ENCODE data around the gene TPD52L1.

Gene TPD52L1

GRCh38 chr6:125212377-125212776 lies 58.8 kb downstream of the TPD52L1 start:
- DNase-seq, result no peak

GRCh38 chr6:125213939-125214338 lies 60.4 kb downstream of the TPD52L1 start:
- no peak for DNase-seq

GRCh38 chr6:125215252-125215819 lies 61.8 kb downstream of the TPD52L1 start:
- no peak for DNase-seq

GRCh38 chr6:125216015-125216414 lies 62.4 kb downstream of the TPD52L1 start:
- DNase-seq, result no peak

GRCh38 chr6:125217369-125217768 lies 63.8 kb downstream of the TPD52L1 start:
- no peak for DNase-seq

GRCh38 chr6:125217992-125218391 lies 64.4 kb downstream of the TPD52L1 start:
- DNase-seq, result no peak

GRCh38 chr6:125219361-125219895 lies 65.9 kb downstream of the TPD52L1 start:
- DNase-seq, result no peak

- no peak for DNase-seq
These were observed 67.1 kb downstream of the TPD52L1 start for GRCh38 chr6:125220712-125221111.

- DNase-seq, result no peak
These were observed 69.2 kb downstream of the TPD52L1 start for GRCh38 chr6:125222531-125223455.

- no peak for DNase-seq
These were observed 70.8 kb downstream of the TPD52L1 start for GRCh38 chr6:125224231-125224861.

GRCh38 chr6:125227244-125227643 lies 73.7 kb downstream of the TPD52L1 start:
- no peak for DNase-seq

GRCh38 chr6:125228981-125229479 lies 75.5 kb downstream of the TPD52L1 start:
- no peak for DNase-seq

GRCh38 chr6:125230674-125231073 lies 77.1 kb downstream of the TPD52L1 start:
- no peak for DNase-seq

GRCh38 chr6:125231133-125231532 lies 77.6 kb downstream of the TPD52L1 start:
- DNase-seq, result no peak

GRCh38 chr6:125231574-125232343 lies 78.2 kb downstream of the TPD52L1 start:
- DNase-seq, result no peak

- DNase-seq, result no peak
These were observed 78.9 kb downstream of the TPD52L1 start for GRCh38 chr6:125232466-125232865.

GRCh38 chr6:125233202-125233601 lies 79.6 kb downstream of the TPD52L1 start:
- DNase-seq, result no peak

- DNase-seq, result no peak
These were observed 83.2 kb downstream of the TPD52L1 start for GRCh38 chr6:125236536-125237327.

- DNase-seq, result no peak
These were observed 84.2 kb downstream of the TPD52L1 start for GRCh38 chr6:125237764-125238163.

- no peak for DNase-seq
These were observed 91.5 kb downstream of the TPD52L1 start for GRCh38 chr6:125245109-125245508.

GRCh38 chr6:125245523-125246264 lies 92.1 kb downstream of the TPD52L1 start:
- DNase-seq, result no peak

All from activated effector memory CD4-positive, alpha-beta T cell treated with Interleukin-2 at 50 U/mL for 16 hours (primary cell).